LNCaP clone FGC (cell line): ENCODE results near the gene BAZ1B.
"Not testable (repeated sequence)": the region's sequence is repeated elsewhere in the genome, so short reads cannot be mapped to it uniquely, and the experiment has no call there.

ENCODE experiments used
- DNase-seq: peaks from one replicate; pipeline ENCODE4 v3.0.0-alpha.2; 2011; ENCODE audit warnings: low read depth
- H3K4me3 ChIP-seq: 2 replicates; pipeline ENCODE4 v1.5.1; 2011; ENCODE audit warnings: mild to moderate bottlenecking, low read depth, low read length, control low read depth
- CTCF ChIP-seq: IDR thresholded peaks from 2 replicates; pipeline ENCODE4 v1.5.1; 2012; ENCODE audit warnings: mild to moderate bottlenecking; ENCODE audit not compliant: control insufficient read depth, insufficient read depth; ENCODE audit errors: extremely low read depth

Gene BAZ1B

GRCh38 chr7:73522105-73522872 is at the start of gene BAZ1B:
Gene BAZ1B (minus strand): TSS chr7:73522293. CDS start chr7:73521933, 360 bp downstream.
- DNase-seq = peak; percentile 93
- TF ChIP-seq CTCF = no peak

GRCh38 chr7:73570977-73571376 is 48.9 kb upstream of the BAZ1B start:
- TF ChIP-seq CTCF = no peak
- no peak for DNase-seq
- H3K4me3 ChIP-seq = no peak overlapping the region

More at GRCh38 chr7:73522105-73522872, at the start of gene BAZ1B:
- peak within 1 kb of the TSS; percentile 82 for H3K4me3 ChIP-seq

- H3K4me3 ChIP-seq = no peak overlapping the region
- no peak for TF ChIP-seq CTCF
- no peak for DNase-seq
Observed at GRCh38 chr7:73570521-73570920, 48.4 kb upstream of the BAZ1B start.

GRCh38 chr7:73569042-73569608 is 47.0 kb upstream of the BAZ1B start:
- no peak for TF ChIP-seq CTCF
- no peak for DNase-seq
- H3K4me3 ChIP-seq = no peak overlapping the region

- H3K4me3 ChIP-seq = no peak overlapping the region
- TF ChIP-seq CTCF = no peak
- peak; percentile 46 for DNase-seq
Observed at GRCh38 chr7:73567846-73568685, 46.0 kb upstream of the BAZ1B start.

- no peak for TF ChIP-seq CTCF
- no peak overlapping the region for H3K4me3 ChIP-seq
- DNase-seq = no peak
Observed at GRCh38 chr7:73567140-73567539, 45.0 kb upstream of the BAZ1B start.

- not testable (repeated sequence) for H3K4me3 ChIP-seq, DNase-seq
Observed at GRCh38 chr7:73566431-73566830, 44.3 kb upstream of the BAZ1B start.
